HS-27A (cell line): ENCODE data around the gene SPATA33.
"Not testable (repeated sequence)": the region's sequence is repeated elsewhere in the genome, so short reads cannot be mapped to it uniquely, and the experiment has no call there.

Source experiments
- DNase-seq: peaks from one replicate; pipeline ENCODE4 v3.0.0-alpha.2; 2012; ENCODE audit warnings: low read depth, missing footprints

The SPATA33 gene

DNA sequence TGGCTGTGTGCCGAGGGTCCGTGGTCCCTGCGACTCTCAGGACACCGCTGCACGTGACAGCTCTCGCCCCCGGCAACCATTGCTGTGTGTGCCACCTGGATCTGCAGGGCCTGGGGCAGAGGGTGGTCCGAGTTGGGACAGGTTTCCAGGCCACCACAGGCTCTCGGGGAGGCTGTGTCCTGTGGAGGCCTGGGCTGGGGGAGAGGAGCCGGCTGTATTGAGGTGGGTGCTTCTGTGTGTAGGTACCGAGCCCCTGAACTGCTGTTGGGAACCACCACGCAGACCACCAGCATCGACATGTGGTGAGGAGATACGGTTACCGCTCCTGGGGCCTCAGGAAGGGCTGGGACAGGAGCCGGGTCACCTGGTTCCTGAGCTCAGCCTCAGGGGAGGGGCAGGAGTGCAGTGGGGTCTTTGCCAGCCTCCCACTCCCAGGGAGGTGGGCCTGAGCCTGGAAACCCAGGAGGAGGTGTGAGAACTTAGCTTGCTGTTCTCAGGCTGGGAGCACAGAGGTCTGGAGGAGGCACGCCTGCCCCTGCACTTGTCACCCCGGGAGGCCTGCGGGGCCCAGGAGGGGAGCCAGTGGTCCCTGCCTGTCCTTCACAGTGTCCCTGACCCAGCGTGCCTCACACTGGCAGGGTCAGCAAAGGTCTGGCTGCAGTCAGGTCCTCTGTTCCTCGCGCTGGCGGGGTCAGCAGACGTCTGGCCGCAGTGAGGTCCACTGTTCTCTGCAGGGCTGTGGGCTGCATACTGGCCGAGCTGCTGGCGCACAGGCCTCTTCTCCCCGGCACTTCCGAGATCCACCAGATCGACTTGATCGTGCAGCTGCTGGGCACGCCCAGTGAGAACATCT lies 36.5 kb downstream of the SPATA33 start:
- DNase-seq = no peak

DNA sequence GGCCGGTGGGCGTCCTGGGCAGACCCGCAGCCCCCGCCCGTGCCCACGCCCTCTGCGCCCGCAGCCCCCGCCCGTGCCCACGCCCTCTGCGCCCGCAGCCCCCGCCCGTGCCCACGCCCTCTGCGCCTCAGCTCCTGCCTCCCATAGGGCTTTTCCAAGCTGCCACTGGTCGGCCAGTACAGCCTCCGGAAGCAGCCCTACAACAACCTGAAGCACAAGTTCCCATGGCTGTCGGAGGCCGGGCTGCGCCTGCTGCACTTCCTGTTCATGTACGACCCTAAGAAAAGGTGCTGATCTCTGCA lies 37.1 kb downstream of the SPATA33 start:
- DNase-seq = not testable (repeated sequence)

DNA sequence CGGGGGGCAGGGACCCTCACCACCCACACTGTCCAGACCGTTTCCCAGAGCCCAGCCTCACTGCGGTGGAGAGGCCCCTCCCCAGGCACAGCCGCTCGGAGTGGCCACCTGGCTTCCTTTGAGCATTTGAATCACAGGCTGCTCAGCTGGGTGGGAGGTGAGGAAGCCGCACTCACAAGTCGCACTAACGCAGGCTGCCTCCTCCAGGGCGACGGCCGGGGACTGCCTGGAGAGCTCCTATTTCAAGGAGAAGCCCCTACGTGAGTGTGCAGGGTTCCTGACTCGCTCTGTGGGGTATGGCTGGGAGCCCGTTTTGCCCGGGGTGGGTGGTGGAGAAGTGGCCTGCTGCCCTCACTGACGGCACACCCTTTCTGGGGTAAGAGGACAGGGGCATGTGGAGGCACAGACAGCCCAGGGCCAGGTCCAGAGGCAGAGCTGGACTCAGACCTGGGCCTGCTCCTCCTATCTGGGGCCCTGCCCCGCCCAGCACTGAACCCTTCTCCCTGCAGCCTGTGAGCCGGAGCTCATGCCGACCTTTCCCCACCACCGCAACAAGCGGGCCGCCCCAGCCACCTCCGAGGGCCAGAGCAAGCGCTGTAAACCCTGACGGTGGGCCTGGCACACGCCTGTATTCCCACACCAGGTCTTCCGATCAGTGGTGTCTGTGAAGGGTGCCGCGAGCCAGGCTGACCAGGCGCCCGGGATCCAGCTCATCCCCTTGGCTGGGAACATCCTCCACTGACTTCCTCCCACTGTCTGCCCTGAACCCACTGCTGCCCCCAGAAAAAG lies 37.6 kb downstream of the SPATA33 start:
- no peak for DNase-seq

DNA sequence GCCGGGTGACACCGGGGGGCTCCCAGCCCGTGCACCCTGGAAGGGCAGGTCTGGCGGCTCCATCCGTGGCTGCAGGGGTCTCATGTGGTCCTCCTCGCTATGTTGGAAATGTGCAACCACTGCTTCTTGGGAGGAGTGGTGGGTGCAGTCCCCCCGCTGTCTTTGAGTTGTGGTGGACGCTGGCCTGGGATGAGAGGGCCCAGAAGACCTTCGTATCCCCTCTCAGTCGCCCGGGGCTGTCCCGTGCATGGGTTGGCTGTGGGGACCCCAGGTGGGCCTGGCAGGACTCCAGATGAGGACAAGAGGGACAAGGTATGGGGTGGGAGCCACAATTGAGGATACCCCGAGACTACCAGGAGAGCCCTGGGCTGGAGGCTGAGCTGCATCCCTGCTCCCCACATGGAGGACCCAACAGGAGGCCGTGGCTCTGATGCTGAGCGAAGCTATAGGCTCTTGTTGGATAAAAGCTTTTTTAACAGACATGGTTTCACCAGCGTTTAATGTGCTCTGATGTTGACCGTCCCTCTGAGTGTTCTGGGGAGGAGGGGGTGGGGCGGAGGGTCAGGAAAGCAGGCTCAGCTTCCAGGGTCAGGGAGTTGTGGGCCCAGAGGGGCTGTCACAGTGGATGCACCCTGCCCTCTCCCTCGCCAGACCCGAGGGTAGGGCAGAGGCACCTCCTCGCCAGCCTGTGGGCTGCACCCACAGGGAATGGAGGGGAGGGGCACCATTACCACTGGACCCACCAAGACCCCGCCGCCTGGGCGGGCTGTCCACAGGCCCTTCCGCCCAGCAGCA lies 38.4 kb downstream of the SPATA33 start:
- no peak for DNase-seq

DNA sequence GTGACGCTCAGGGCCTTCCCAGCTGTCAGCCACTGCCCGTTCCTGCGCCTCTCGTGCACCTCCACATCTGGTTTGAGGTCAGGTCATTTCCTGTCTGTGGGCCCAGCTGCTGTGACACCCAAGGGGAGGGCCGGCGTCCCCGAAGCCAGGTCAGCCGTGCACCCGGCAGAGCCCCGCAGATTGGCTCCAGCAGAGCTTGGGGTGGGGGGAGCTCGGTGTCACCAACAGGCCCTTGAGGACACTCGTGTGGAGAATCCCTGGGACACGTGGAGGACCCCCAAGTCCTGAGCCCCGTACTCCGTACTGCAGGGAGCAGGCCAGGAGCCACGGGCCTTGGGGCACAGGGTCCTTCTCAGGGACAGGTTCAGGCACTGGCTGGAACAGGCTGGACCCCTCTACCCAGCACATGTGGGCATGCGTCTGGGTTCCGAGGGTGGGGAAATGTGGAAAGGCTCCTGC lies 39.1 kb downstream of the SPATA33 start:
- DNase-seq = no peak

DNA sequence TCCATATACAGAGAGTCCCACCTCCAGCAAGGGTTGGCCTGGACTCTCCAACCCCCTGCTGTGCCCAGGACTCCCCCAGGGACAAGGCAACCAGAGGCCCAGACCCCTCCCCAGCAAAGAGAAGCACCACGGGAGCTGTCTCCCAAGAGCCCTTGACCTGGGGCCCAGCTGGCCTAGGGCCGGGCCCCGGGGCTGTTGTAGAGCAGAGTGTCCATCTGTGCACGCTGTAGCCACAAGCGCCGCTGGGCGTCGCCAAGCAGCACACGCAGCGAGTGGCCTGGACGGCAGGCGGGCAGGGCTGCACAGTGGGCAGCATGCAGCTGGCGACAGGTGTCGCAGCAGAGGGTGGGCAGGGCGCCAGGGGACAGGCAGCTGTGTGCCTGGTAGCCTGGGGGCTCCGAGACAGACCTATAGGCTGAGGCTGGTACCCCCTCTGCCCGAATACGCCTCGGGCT lies 39.6 kb downstream of the SPATA33 start:
- DNase-seq = no peak

DNA sequence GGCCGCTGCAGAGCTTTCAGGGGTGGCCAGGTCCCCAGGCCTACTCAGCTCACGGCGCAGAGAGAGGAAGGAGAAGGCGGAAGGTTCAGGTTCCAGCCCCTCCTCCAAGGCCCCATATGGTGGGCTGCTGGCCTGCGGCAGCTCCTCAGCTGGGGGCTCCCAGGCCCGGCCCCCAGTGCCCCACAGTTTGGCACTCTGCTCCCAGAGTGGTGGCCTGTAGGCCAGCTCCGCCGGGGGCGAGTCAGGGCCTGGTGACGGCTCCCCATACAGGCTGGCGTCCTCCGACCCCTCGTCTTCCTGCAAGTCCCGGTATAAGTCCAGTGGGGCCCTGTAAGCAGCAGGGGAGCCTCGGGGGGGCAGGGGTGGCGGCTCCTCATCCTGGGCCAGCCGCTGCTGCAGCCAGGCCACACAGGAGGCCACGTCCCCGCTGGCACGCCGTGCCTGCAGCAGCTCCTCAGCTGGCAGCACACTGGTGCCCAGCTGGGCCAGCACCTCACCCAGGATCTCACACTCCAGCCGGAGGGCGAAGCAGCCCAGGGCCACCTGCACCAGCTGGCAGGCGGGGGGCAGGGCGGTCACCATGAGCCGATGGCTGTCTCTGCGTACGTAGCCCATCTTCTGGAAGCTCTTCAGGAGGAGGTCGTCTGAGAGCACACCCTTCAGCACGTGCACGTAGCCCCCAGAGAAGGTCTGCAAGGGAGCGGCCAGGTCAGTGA lies 40.1 kb downstream of the SPATA33 start:
- no peak for DNase-seq

DNA sequence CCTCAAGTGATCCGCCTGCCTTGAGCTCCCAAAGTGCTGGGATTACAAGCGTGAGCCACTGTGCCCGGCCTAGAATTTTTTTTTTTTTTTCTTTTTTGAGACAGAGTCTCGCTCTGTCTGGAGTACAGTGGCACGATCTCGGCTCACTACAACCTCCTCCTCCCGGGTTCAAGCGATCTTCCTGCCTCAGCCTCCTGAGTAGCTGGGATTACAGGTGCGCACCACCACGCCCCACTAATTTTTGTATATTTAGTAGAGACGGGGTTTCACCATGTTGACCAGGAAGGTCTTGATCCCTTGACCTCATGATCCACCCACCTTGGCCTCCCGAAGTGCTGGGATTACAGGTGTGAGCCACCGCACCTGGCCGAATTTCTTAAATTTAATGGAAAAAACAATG lies 41.1 kb downstream of the SPATA33 start:
- not testable (repeated sequence) for DNase-seq

DNA sequence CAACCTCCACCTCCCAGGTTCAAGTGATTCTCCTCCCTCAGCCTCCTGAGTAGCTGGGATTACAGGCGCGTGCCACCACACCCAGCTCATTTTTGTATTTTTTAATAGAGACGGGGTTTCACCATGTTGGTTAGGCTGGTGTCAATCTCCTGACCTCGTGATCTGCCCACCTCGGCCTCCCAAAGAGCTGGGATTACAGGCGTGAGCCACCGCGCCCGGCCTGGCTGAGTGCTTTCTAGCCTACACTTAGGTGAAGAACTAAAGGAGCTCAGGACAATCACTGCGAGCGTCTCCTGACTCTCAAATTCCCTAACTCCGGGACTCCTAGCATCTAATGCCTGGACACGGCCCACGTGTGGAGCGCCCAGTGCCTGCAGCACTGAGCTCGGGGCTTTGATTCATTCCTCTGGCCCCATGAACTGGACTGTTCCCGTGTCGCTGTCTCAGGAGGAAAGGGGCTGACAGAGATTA lies 42.0 kb downstream of the SPATA33 start:
- DNase-seq = not testable (repeated sequence)

DNA sequence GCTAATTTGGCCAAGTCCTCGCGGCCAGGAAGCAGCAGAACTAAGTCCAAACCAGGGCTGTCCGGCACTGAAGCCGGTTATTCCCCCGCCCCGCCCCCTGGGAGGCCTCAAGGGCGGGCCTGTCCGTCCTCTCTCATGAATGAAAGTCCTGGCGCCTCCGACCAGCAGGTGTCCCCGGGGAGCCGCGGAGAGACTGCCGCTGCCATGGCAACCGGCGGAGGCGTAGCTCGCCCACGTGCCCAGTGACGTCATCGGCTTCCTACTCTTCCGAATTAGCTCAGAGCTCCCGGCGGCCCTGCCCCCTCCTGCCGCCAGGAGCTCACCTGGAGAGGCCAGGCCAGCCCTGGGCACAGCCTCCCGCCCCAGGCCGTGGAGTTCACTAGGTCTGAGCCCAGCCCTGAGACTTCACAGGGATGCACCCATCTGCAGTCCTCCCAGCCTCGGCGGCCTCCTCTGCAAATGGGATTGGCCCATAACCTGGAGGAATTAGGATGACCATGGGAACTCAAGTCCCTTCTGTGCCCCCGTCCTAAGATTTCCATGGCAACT lies 42.5 kb downstream of the SPATA33 start:
- peak; percentile 94 for DNase-seq

DNA sequence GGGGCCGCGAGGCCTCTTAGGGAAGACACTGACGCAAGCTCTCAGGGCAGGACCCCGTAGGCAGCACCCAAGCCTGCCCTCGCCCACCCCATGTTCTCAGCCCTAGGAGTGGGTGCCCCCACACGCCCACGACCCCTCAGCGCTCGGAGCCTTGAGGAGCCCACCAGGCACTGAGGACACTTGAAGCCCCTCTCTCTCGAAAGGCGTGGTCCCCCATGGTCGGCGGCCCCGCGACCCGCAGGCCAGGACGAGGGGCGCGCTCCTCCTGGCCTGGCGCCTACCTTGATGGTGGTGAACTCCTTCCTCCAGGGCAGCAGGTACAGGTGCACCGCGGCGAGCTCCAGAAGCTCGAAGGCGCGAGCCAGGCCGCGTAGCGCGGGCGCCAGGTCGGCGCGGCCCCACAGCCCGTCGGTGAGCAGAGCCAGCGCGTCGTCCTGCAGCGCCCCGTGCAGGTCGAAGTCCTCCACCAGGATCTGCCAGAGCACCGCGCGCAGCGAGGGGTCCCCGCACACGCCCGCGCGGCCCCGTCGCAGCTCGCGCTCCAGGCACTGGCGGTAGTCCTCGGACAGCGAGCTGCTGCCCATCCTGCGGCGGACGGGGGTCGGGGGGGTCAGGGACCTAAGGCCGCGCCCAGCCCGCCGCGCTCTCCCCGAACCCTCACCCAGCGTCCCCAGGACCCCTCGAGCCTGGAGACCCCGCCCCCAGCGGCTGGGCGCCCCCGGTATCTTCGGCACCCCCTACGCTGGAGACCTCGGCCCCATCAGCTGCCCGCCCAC lies 43.2 kb downstream of the SPATA33 start:
- no peak for DNase-seq

DNA sequence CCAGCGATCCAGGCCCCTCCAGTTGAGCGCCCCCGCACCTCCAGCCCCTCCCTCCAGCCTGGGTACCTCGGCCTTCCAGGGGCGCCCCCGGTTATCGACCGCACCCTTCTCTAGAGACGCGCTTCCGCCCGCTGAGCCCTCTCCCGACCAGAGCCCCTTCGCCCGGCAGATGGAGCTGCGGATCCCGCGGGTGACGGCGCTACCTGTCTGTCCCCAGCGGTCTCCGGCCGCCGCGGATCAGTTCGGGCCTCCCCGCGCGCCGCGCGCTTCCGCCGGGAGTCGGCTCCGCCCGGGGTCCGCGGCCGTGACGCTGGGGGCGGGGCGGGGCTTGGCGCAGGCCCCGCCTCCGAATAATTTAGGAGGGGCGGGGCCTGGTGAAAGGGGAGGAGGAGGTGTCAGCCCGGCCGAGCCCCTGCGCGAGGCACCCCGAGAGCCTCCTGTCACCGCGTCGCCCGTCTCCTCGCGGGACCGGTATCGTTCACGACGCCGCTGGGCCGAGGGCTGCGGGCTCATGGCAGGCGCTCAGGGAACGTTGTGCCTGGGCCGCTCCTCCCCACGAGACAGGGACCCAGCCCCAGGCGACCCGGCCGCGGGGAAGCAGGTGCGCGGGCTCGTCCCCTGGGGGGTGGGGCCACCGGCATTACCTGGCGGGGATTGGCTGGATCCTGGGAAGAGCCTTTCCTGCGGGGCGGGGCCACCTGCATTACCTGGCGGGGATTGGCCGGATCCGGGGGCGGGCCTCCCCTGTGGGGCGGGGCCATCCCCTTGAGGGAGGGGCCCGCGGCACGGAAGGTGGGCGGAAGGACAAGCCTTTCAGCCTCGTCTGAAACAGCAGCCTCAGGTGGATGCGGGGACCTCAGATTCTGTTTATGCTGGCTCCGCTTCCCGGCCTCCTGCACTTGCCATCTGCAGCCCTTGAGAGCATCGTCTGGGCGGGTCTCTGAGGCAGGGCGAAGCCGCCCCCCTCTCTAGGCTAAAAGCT lies 44.1 kb downstream of the SPATA33 start, which contains the start of gene SPATA2L:
SPATA2L (minus strand) TSS at position 281 of the 982 bp plus-strand sequence. CDS start 473 bp downstream, outside the sequence.
- DNase-seq = no peak

DNA sequence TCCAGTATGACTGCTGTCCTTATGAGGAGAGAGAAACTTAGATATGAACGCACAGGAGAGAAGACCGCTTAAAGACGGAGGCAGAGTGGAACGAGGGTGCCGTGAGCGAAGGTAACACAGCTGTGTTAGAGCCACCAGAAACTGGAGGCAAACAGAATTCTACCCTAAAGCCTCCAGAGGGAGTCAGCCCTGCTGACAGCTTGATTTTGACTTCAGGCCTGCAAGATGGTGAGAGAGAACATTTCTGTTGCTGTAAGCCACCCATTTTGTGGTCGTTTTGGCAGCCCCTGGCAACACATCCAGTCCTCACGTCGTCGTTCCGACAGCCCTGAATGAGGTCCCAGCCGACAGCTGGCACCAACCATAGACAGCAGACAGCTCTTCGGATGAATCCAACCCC lies 46.6 kb downstream of the SPATA33 start:
- DNase-seq = no peak

DNA sequence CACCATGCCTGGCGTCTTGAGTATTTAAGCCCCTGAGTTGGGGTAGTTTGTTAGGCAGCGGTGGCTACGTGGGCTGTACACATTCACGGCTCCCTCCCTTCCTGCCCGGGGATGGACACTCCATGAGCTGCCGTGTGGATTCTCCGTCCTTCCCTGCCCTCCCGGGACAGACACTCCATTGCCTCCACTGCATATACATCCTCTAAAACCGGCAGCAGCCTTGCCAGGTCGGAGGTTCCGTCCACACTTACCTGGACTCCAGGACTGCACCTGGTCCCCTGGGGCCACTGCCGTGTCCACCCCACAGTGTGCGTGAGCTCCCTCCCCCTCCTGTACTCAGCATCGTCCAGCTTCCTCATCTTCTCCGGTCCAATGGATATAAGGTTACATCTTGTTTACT lies 47.4 kb downstream of the SPATA33 start:
- DNase-seq = no peak

DNA sequence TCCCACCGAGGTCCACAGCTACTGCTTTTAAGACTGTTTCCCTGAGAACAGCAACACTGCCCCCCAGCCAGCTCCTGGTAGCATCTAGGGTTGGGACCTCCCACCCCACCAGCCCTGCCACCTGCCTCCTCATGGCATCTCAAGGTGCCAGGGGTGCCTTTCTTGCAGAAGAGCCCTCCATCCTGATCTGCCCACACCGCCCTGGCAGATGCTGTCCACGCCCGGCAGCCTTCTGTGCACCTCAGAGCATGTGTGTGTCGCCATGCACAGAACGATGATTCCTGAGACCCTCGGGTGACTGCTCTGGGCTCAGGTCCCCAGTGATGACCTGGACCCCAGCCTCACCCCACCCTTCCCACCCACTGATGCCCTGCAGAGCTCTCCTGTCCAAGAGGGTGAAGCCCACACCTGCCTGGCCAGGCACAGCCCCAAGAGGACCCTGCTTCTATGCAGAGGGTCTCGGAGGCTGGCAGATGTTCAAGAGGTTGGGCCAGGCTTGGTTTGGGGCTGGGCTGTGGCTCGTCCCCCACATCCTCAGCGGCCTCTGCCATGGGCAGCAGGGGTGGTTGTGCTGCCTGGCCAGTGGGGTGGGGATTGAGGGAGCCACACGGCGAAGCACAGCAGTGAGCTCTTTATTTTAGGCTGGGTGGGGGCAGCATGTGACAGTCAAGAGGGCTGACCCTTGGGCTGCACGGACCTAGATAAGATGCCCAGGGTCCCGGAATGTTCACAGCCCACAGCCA lies 49.1 kb downstream of the SPATA33 start:
- DNase-seq = no peak

DNA sequence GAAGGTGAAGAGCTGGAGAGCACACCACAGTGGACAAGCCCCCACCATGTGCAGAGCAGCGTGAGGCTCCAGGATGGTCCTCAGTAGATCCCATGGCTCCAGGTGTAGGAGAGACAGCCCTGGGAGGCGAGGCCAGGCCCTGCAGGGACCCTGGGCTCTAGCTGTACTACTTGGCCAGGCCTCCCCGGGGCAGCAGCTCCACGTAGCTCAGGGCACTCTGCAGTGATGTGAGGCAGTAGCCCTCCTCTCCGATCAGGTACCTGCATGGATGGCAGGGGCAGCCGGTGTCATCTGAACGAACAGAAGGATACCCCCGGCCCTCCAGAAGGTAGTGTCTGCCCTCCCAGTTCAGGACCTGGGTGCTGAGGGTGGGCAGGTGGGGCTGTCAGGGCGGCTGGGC lies 50.1 kb downstream of the SPATA33 start:
- no peak for DNase-seq

DNA sequence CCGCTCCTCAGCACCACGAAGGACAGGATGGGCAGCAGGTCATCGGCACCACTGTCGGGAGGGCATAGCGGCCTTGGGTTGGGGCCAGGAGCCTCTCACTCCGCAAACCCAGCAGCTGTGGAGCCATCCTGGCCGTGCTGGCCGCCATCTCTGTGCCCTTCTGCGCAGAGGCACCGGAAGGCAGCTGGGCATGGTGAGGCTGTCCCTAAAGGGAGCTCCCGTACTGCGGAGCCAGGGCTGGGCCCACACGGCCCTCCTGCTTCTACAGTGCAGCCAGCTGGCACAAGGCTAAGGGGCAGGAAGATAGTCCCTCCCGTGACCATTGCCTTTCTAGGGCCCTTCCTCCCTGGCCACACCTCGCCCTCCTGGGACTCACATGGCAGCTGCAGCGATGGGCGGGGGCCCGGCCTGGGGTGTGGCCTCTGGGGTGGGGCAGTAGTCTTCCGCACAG lies 50.9 kb downstream of the SPATA33 start:
- DNase-seq = no peak

DNA sequence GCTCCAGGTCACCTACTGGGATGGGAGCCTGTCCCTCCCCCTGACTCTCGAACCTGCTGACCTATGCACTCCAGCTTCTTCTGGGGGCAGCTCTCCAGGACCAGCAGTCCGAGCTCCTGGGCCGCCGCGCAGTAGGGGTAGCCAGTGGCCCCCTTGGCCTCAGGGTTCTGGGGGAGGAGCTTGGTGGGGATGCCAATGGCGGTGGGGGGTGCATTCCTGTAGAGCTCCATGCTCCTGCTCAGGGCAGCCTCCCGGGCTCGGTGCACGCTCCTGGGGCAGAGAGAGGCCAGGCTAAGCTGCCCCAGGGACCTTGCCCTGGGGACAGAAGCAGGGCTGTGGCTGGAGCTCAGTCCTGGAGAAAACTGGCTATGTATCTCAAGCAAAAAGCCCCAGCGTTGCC lies 51.5 kb downstream of the SPATA33 start:
- DNase-seq = no peak
